GM12865 (cell line): ENCODE results near the gene FOCAD.

Experiments
- DNase-seq: peaks from one replicate; pipeline ENCODE4 v3.0.0; 2010; ENCODE audit warnings: low read depth
- H3K4me3 ChIP-seq: 2 replicates; pipeline ENCODE4 v1.5.1; 2011; ENCODE audit warnings: mild to moderate bottlenecking, low read depth, low read length, control low read depth
- TF ChIP-seq, protein P1 (sequence below): IDR thresholded peaks from 2 replicates; pipeline ENCODE4 v1.5.1; 2011; ENCODE audit warnings: low read length, control low read depth, low read depth, inconsistent platforms; ENCODE audit not compliant: insufficient read depth; ENCODE audit errors: missing control alignments

Gene FOCAD, protein sequence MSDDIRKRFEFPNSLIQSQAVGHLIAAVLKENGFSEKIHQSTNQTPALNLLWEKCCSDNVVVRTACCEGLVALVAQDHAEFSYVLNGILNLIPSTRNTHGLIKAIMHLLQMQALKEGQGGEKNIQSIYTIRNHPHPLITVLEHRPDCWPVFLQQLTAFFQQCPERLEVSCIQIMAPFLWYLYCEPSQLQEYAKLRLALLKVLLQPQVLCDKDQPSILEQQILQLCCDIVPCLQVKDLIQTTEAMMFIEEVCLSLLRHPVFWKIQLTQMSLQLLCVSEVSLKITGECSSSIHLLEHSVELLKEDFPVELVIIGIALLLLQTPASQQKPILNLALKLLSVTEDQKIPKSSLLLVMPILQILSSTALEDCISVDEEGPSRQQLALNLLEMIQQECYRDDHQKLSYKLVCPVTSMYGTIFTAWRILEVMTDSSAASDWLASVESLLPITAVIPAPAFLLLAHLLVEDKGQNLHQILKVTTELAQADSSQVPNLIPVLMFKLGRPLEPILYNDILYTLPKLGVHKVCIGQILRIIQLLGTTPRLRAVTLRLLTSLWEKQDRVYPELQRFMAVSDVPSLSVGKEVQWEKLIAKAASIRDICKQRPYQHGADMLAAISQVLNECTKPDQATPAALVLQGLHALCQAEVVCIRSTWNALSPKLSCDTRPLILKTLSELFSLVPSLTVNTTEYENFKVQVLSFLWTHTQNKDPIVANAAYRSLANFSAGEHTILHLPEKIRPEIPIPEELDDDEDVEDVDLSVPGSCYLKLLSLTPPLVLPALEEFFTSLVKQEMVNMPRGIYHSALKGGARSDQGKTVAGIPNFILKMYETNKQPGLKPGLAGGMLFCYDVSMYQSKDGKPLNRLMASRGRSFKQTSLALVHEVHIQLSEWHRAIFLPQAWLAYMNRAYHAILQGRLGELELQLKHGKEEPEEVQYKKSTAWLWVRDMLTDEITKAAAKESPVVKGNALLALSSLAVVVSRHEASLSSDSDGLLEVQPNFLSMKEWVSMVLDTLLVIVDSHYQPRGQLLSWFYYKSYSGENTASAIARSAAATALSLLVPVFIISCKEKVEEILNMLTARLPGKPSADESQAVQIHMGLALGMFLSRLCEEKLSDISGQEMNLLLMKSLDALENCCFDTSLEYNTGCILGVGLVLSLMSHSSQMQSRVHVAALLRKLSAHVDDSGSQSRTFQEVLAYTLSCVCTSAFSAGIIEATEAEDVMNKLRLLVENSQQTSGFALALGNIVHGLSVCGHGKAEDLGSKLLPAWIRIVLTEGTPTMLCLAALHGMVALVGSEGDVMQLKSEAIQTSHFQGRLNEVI (N-terminal part only)

GRCh38 chr9:20684035-20684874 lies at the start of gene FOCAD:
Gene FOCAD, plus strand, starts transcription at chr9:20684259. Its CDS starts 31,095 bp downstream, at chr9:20715354.
- peak within 1 kb of the TSS; percentile 87 for H3K4me3 ChIP-seq
- TF ChIP-seq, protein P1, sequence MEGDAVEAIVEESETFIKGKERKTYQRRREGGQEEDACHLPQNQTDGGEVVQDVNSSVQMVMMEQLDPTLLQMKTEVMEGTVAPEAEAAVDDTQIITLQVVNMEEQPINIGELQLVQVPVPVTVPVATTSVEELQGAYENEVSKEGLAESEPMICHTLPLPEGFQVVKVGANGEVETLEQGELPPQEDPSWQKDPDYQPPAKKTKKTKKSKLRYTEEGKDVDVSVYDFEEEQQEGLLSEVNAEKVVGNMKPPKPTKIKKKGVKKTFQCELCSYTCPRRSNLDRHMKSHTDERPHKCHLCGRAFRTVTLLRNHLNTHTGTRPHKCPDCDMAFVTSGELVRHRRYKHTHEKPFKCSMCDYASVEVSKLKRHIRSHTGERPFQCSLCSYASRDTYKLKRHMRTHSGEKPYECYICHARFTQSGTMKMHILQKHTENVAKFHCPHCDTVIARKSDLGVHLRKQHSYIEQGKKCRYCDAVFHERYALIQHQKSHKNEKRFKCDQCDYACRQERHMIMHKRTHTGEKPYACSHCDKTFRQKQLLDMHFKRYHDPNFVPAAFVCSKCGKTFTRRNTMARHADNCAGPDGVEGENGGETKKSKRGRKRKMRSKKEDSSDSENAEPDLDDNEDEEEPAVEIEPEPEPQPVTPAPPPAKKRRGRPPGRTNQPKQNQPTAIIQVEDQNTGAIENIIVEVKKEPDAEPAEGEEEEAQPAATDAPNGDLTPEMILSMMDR, result no peak
- DNase-seq, result peak; percentile 97

- no peak overlapping the region for H3K4me3 ChIP-seq
- no peak for DNase-seq
- TF ChIP-seq, protein P1, result no peak
These were observed 49.2 kb upstream of the FOCAD start for GRCh38 chr9:20634895-20635294.

- DNase-seq, result no peak
- TF ChIP-seq, protein P1, result no peak
- no peak overlapping the region for H3K4me3 ChIP-seq
These were observed 47.1 kb upstream of the FOCAD start for GRCh38 chr9:20636888-20637440.

- no peak overlapping the region for H3K4me3 ChIP-seq
- DNase-seq, result peak; percentile 94
- TF ChIP-seq, protein P1, result no peak
These were observed 43.5 kb upstream of the FOCAD start for GRCh38 chr9:20640331-20641187.

- H3K4me3 ChIP-seq, result no peak overlapping the region
- TF ChIP-seq, protein P1, result no peak
- no peak for DNase-seq
These were observed 42.0 kb upstream of the FOCAD start for GRCh38 chr9:20642045-20642444.
